ENCODE measurements around the gene THSD4. TPM values are rescaled to one million over a fixed set of nuclear protein-coding genes. Genes with fewer than 3 reads are reported as not detected.

The THSD4 gene
- total and polyA plus RNA-seq, 2 donors (not counting 1 experiment from before 2014, with no cell fraction given), result 43.1 to 95.5 TPM

DNA sequence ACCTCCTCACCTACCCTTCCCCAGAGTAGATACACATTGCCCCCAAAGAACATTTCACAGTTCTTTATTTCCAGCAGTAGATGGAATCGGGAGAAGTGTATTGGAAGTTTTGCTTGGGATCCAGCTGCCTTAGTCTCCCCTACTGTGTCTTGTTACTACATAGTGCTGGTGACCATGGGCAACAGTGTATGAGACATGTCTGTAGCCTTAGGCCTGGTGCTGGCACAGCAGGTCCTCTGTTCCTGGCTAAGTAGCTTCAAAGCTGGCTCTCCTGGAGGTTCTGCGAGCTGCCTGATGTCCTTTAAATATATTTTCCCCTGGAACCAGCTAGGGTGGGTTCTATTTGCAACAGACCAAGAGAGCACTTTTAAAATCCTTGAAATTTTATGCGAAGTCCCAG is 174.7 kb downstream of the THSD4 start:
- no peaks in the 10 kb centered on the region for H3K27me3 ChIP-seq (ENCODE audit: control insufficient read depth, insufficient read depth, low read length)
- no peaks in the 10 kb centered on the region for H4K20me1 ChIP-seq (ENCODE audit: control insufficient read depth, extremely low read depth, insufficient read depth, low read length)
- peaks cover 10% of the 10 kb centered on the region for H3K4me1 ChIP-seq (ENCODE audit: control insufficient read depth, extremely low read depth, insufficient read depth, low read length)
- H3K36me3 ChIP-seq (ENCODE audit: control insufficient read depth, insufficient read depth, low read length), result no peaks in the 10 kb centered on the region
- no peak overlapping the region for H3K27ac ChIP-seq (ENCODE audit: insufficient read depth, low read length)
- H3K9me3 ChIP-seq (ENCODE audit: control insufficient read depth, insufficient read depth, low read depth, low read length), result no peaks in the 10 kb centered on the region
- no peak overlapping the region for H3K4me3 ChIP-seq (replicated peaks in 1 of 4; ENCODE audit: control extremely low read depth in 1 of 4, insufficient read depth in 1 of 4, low read depth in 3 of 4, low read length in 4 of 4)
- DNase-seq (ENCODE audit: low read depth in 2 of 2), result no peak
- no peak overlapping the region for H2AFZ ChIP-seq (ENCODE audit: low read length)
- H3K9ac ChIP-seq (ENCODE audit: insufficient read depth, low read length), result no peak overlapping the region
- TF ChIP-seq EZH2 (IDR thresholded peaks at IDR 0.05; ENCODE audit: low read length, missing control alignments), result no peak
- TF ChIP-seq, protein P1, sequence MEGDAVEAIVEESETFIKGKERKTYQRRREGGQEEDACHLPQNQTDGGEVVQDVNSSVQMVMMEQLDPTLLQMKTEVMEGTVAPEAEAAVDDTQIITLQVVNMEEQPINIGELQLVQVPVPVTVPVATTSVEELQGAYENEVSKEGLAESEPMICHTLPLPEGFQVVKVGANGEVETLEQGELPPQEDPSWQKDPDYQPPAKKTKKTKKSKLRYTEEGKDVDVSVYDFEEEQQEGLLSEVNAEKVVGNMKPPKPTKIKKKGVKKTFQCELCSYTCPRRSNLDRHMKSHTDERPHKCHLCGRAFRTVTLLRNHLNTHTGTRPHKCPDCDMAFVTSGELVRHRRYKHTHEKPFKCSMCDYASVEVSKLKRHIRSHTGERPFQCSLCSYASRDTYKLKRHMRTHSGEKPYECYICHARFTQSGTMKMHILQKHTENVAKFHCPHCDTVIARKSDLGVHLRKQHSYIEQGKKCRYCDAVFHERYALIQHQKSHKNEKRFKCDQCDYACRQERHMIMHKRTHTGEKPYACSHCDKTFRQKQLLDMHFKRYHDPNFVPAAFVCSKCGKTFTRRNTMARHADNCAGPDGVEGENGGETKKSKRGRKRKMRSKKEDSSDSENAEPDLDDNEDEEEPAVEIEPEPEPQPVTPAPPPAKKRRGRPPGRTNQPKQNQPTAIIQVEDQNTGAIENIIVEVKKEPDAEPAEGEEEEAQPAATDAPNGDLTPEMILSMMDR (conservative IDR thresholded peaks at IDR 0.05 in 1 of 2, IDR thresholded peaks at IDR 0.05 in 1 of 2; ENCODE audit: low read depth in 1 of 2, low read length in 2 of 2), result no peak
- no peak overlapping the region for H3K4me2 ChIP-seq (ENCODE audit: extremely low read depth, insufficient read depth, low read length)
- H3K79me2 ChIP-seq (ENCODE audit: control insufficient read depth, insufficient read depth, low read length), result no peaks in the 10 kb centered on the region

DNA sequence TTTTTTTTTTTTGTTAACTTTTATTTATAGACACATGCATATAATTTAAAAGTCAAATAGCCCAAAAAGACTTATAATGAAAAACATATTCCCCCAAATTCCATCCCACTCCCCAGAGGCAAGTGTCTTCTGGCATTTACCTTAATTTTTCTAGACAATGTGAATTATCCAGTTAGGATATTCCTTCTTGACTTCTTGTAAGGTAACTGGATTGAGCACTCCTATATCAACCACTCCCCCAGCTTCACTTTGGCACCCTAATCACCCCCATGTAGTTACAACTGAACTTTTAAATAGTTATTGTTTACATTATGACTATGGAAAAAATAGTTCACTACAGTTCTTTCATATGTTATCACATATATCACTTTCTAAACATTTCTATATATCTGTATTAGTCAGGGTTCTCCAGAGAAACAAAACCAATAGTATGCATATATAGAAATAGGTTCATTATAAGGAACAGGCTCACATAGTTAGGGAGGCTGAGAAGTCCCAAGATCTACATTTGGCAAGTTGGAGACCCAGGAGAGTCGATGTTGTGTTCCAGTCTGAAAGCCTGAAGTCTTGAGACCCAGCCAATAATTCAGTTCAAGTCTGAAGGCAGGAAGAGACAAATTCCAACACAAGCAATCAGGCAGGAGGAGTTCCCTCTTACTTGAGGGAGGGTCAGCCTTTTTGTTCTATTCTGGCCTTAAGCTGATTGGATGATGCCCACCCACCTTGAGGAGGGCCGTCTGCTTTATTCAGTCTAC is 175.8 kb downstream of the THSD4 start:
- Histone ChIP-seq H3K27ac (ENCODE audit: insufficient read depth, low read length) (no peak overlapping the region), H3K36me3 (ENCODE audit: control insufficient read depth, insufficient read depth, low read length) (no peaks in the 10 kb centered on the region), H3K4me1 (ENCODE audit: control insufficient read depth, extremely low read depth, insufficient read depth, low read length) (peaks cover 17% of the 10 kb centered on the region), H3K79me2 (ENCODE audit: control insufficient read depth, insufficient read depth, low read length) (no peaks in the 10 kb centered on the region), H3K4me3 (replicated peaks in 1 of 4; ENCODE audit: control extremely low read depth in 1 of 4, insufficient read depth in 1 of 4, low read depth in 3 of 4, low read length in 4 of 4) (no peak overlapping the region), H3K9ac (ENCODE audit: insufficient read depth, low read length) (no peak overlapping the region), H3K4me2 (ENCODE audit: extremely low read depth, insufficient read depth, low read length) (no peak overlapping the region), H3K27me3 (ENCODE audit: control insufficient read depth, insufficient read depth, low read length) (no peaks in the 10 kb centered on the region), H2AFZ (ENCODE audit: low read length) (no peak overlapping the region), H4K20me1 (ENCODE audit: control insufficient read depth, extremely low read depth, insufficient read depth, low read length) (no peaks in the 10 kb centered on the region), H3K9me3 (ENCODE audit: control insufficient read depth, insufficient read depth, low read depth, low read length) (no peaks in the 10 kb centered on the region)
- DNase-seq (ENCODE audit: low read depth in 2 of 2), result no peak
- TF ChIP-seq, protein P1 (conservative IDR thresholded peaks at IDR 0.05 in 1 of 2, IDR thresholded peaks at IDR 0.05 in 1 of 2; ENCODE audit: low read depth in 1 of 2, low read length in 2 of 2), result no peak
- TF ChIP-seq EZH2 (IDR thresholded peaks at IDR 0.05; ENCODE audit: low read length, missing control alignments), result no peak

DNA sequence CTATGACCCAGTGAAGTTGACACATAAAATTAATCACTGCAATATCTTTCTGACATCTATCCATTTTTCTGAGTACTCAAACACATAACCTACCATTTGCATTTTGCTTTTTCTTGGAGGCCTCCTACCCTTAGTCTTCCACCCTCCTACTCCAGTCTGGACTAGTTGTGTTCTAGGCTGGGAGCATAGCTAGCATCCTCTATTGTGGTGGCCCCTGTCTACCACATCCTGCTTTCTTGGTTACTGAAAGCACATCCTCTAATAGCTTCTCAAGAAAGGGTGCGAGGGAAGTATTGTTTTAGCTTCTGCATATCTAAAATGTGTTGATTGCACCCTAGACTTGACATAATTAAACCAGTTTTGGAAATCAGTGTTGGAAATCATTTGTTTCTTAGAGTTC is 176.5 kb downstream of the THSD4 start:
- DNase-seq (ENCODE audit: low read depth in 2 of 2), result no peak

More for the DNA sequence above, 176.5 kb downstream of the THSD4 start:
- Histone ChIP-seq H2AFZ (ENCODE audit: low read length) (no peak overlapping the region), H3K9ac (ENCODE audit: insufficient read depth, low read length) (no peak overlapping the region), H3K79me2 (ENCODE audit: control insufficient read depth, insufficient read depth, low read length) (no peaks in the 10 kb centered on the region), H3K4me2 (ENCODE audit: extremely low read depth, insufficient read depth, low read length) (no peak overlapping the region), H3K27ac (ENCODE audit: insufficient read depth, low read length) (no peak overlapping the region), H3K4me3 (replicated peaks in 1 of 4; ENCODE audit: control extremely low read depth in 1 of 4, insufficient read depth in 1 of 4, low read depth in 3 of 4, low read length in 4 of 4) (no peak overlapping the region), H3K36me3 (ENCODE audit: control insufficient read depth, insufficient read depth, low read length) (no peaks in the 10 kb centered on the region), H3K9me3 (ENCODE audit: control insufficient read depth, insufficient read depth, low read depth, low read length) (no peaks in the 10 kb centered on the region), H3K27me3 (ENCODE audit: control insufficient read depth, insufficient read depth, low read length) (no peaks in the 10 kb centered on the region), H4K20me1 (ENCODE audit: control insufficient read depth, extremely low read depth, insufficient read depth, low read length) (no peaks in the 10 kb centered on the region), H3K4me1 (ENCODE audit: control insufficient read depth, extremely low read depth, insufficient read depth, low read length) (peaks cover 22% of the 10 kb centered on the region)
- TF ChIP-seq EZH2 (IDR thresholded peaks at IDR 0.05; ENCODE audit: low read length, missing control alignments), result no peak
- TF ChIP-seq, protein P1 (conservative IDR thresholded peaks at IDR 0.05 in 1 of 2, IDR thresholded peaks at IDR 0.05 in 1 of 2; ENCODE audit: low read depth in 1 of 2, low read length in 2 of 2), result no peak

Data from fibroblast of lung (primary cell).